Fibroblast of skin of right biceps (primary cell): ENCODE results near the gene THAP8.
"Not testable (repeated sequence)": the region's sequence is repeated elsewhere in the genome, so short reads cannot be mapped to it uniquely, and the experiment has no call there.

ENCODE experiments used
- DNase-seq: peaks from one replicate; pipeline ENCODE4 v3.0.0-alpha.2; 2013

Gene THAP8

GRCh38 chr19:36067681-36068080, 13.6 kb upstream of the THAP8 start:
- no peak for DNase-seq

- DNase-seq, result no peak
These were observed 10.7 kb upstream of the THAP8 start for GRCh38 chr19:36064826-36065225.

- no peak for DNase-seq
These were observed 7.3 kb upstream of the THAP8 start for GRCh38 chr19:36061367-36061766.

GRCh38 chr19:36060430-36060829, 6.3 kb upstream of the THAP8 start:
- peak; percentile 28 for DNase-seq

- no peak for DNase-seq
These were observed 5.3 kb upstream of the THAP8 start for GRCh38 chr19:36059180-36059910.

GRCh38 chr19:36058481-36059179, 4.5 kb upstream of the THAP8 start:
- DNase-seq, result no peak

GRCh38 chr19:36054733-36055686, 925 bp upstream of the THAP8 start, which contains the start of gene WDR62:
WDR62 (plus strand) TSS chr19:36054897; CDS start chr19:36054972, 75 bp downstream.
- peak; percentile 93 for DNase-seq

- no peak for DNase-seq
These were observed 2.4 kb downstream of the THAP8 start for GRCh38 chr19:36051637-36052036.

GRCh38 chr19:36051236-36051635, 2.8 kb downstream of the THAP8 start:
- DNase-seq, result no peak

GRCh38 chr19:36049080-36049698, 4.9 kb downstream of the THAP8 start:
- DNase-seq, result peak; percentile 11

GRCh38 chr19:36047835-36048234, 6.2 kb downstream of the THAP8 start:
- no peak for DNase-seq

- no peak for DNase-seq
These were observed 7.5 kb downstream of the THAP8 start for GRCh38 chr19:36046443-36047050.

- DNase-seq, result no peak
These were observed 10.1 kb downstream of the THAP8 start for GRCh38 chr19:36043952-36044351.

GRCh38 chr19:36041831-36042230, 12.3 kb downstream of the THAP8 start:
- DNase-seq, result peak; percentile 92

- not testable (repeated sequence) for DNase-seq
These were observed 13.0 kb downstream of the THAP8 start for GRCh38 chr19:36041092-36041491.

GRCh38 chr19:36040495-36040894, 13.6 kb downstream of the THAP8 start:
- no peak for DNase-seq

GRCh38 chr19:36032251-36033104, 21.6 kb downstream of the THAP8 start, which contains the start of gene CLIP3:
CLIP3 (minus strand) TSS chr19:36032873; CDS start chr19:36032357, 516 bp downstream.
- DNase-seq, result peak; percentile 79

- DNase-seq, result no peak
These were observed 22.8 kb downstream of the THAP8 start for GRCh38 chr19:36031308-36031707.

- peak; percentile 24 for DNase-seq
These were observed 23.6 kb downstream of the THAP8 start for GRCh38 chr19:36030264-36031148.
